NCI-H2227 (cell line): ENCODE data around the gene BBS12.
A peak's percentile ranks its signal among the peaks of the same experiment; 100 is the strongest.

Experiments
- DNase-seq: peaks from one replicate; lab custom pipeline; 2025; ENCODE audit not compliant: unreplicated experiment; lab: John Stamatoyannopoulos, UW

BBS12 gene

GRCh38 chr4:122712782-122713181, 19.7 kb upstream of the BBS12 start:
- no peak for DNase-seq

GRCh38 chr4:122715221-122715620, 17.3 kb upstream of the BBS12 start:
- no peak for DNase-seq

- DNase-seq, result peak; percentile 44
Measured at GRCh38 chr4:122716825-122717448, 15.6 kb upstream of the BBS12 start.

GRCh38 chr4:122718281-122718680, 14.2 kb upstream of the BBS12 start:
- no peak for DNase-seq

- DNase-seq, result no peak
Measured at GRCh38 chr4:122722256-122722655, 10.2 kb upstream of the BBS12 start.

- DNase-seq, result no peak
Measured at GRCh38 chr4:122728856-122729255, 3.6 kb upstream of the BBS12 start.

GRCh38 chr4:122731676-122732075, 828 bp upstream of the BBS12 start:
- DNase-seq, result no peak

GRCh38 chr4:122733787-122734120, 1.2 kb downstream of the BBS12 start:
- DNase-seq, result no peak

- no peak for DNase-seq
Measured at GRCh38 chr4:122739174-122739573, 6.7 kb downstream of the BBS12 start.

GRCh38 chr4:122742933-122743829, 10.7 kb downstream of the BBS12 start:
- no peak for DNase-seq

- no peak for DNase-seq
Measured at GRCh38 chr4:122744229-122744628, 11.7 kb downstream of the BBS12 start.

- no peak for DNase-seq
Measured at GRCh38 chr4:122746485-122746965, 14.0 kb downstream of the BBS12 start.

GRCh38 chr4:122747068-122747467, 14.6 kb downstream of the BBS12 start:
- no peak for DNase-seq

GRCh38 chr4:122747883-122748282, 15.4 kb downstream of the BBS12 start:
- DNase-seq, result no peak

GRCh38 chr4:122749704-122750454, 17.4 kb downstream of the BBS12 start:
- no peak for DNase-seq

GRCh38 chr4:122755675-122756074, 23.2 kb downstream of the BBS12 start:
- DNase-seq, result no peak

- DNase-seq, result peak; percentile 35
Measured at GRCh38 chr4:122758033-122758432, 25.5 kb downstream of the BBS12 start.

- no peak for DNase-seq
Measured at GRCh38 chr4:122759639-122760310, 27.3 kb downstream of the BBS12 start.

GRCh38 chr4:122762520-122762919, 30.0 kb downstream of the BBS12 start:
- DNase-seq, result no peak

- DNase-seq, result no peak
Measured at GRCh38 chr4:122762966-122763716, 30.6 kb downstream of the BBS12 start.
